ENCODE data around the gene CLEC16A.
"Not testable (repeated sequence)": the region's sequence is repeated elsewhere in the genome, so short reads cannot be mapped to it uniquely, and the experiment has no call there.

CLEC16A gene

DNA sequence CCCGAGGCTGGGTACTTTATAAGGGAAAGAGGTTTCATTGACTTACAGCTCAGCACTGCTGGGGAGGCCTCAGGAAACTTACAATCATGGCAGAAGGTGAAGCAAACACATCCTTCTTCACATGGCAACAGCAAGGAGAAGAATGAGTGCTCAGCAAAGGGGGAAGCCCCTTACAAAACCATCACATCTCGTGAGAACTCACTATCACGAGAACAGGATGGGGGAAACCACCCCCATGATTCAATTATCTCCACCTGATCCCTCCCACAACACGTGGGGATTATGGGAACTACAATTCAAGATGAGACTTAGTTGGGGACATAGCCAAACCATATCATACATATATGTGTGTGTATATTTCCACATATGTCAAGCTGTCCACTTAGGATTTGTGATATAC, 22.2 kb downstream of the CLEC16A start:
- DNase-seq: not testable (repeated sequence)

DNA sequence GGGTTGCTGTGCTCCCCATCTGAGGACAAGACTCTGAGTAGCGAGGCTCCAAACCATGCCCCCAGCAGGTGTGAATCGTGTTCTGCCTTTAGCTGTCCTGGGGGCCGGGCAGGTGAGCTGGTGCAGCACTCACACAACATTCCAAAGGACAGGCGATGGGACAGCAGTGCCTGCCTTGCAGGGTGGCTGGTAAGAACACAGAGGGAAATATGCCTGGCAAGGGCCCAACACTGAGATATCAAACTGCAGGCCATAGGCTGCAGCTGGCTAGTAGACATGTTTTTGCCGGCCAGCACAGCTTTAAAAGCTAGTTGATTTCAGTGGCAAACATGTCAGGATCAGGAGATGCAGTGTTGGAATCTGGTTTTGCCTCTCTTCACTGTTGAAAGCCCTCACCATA, 23.6 kb downstream of the CLEC16A start:
- DNase-seq: no peak

DNA sequence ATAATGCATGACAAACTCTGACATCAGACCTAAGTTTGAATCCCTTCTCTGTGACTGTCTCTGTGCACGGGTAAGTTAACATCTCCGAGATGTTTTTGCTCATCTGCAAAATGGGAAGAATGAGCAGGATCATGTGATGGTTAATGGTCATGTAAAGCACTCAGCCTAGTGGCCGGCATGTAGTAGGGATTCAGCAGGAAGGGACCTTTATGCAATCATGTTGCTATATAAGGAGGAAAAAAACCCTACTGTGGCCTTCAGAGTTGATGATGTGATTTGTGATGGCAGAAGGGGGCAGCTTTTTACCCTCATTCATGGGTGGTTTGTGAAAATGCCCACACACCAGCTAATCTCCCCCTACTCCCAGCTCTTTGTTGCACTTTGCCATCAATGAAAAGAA, 24.1 kb downstream of the CLEC16A start:
- no peak for DNase-seq

DNA sequence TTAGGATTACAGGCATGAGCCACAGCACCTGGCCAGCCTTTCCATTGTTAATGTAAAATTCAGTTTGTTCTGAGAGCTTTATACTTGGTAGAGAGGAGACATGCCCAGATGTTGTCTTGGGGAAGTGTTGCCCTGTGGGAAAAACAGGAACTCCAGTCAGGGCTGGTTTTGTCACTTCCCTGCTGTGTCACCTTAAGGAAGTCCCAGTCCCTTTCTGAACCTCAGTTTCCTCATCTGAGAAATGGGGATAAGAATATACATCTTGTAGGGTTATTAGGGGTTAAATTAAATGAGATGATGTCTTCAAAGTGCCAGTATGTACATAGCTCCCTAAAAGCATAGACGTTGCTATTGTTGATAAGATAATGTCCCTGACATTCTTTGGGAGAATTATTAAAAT, 25.3 kb downstream of the CLEC16A start:
- DNase-seq: no peak

DNA sequence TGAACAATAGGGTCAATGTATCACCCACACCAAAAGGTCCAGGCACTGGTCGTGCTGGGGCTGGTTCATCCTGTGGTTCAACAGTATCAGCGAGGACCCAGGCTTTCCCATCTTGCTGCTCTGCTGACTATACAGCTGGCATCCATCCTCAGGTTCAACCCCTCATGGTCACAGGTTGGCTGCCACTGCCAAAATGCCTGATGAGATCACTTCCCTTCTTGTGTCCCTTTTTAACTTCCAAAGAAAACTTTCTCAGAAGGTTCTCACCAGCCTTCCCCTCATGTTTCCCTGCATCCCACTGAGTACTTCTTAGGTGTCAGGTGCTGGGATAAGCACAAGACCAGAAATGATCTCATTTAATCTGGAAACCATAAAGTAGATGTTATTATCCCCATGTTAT, 25.7 kb downstream of the CLEC16A start:
- DNase-seq: no peak

DNA sequence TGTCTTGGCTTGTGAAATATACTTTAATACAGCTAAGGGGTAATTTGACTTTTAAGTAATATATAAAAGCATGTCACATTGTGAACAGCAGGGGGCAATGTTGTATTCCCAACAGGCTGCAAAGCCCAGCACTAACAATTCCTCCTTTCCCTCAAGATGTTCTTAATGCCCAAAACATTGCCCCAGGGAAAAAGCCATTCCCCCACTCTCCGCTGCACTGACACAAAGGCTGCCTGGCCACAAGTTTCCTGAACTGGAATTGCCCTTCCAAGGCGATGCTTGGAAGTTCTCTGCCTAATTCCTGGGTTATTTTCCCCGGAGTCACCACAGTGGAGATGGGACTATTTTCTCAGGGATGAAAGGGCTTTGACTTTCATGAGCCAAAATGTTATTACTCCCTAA, 27.2 kb downstream of the CLEC16A start:
- DNase-seq: no peak

DNA sequence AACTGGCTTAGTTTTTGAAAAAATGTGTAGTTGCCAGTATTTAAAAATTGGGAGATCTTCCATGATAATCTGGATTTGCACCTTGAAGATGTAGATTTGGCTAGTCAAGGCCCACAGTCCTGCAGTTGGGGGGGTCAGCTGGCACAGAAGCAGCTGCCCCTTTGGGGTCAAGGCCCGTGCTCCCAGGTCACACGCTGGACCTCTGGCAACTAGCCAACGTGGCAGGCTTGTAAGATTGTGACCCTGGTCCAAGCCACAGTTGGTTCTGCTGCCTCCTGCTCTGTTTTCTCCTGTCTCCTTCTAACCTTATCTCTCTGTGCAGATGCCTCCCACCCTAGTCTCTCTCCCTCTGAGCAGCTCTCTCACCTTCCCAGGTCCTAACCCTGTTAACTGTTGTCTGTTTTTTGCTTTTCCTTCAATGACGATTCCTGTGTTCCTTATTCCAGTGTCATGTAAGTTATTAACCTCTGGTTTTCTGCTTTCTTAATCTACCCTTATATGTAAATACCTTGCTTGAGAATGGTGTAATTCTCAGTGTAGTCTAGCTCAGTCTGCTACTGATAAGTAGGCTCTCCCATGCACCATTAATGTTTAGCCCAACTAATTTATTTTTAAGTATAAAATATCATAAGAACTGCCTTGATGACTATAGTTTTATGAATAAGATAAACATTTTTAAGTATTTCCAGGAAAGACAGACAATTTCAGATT, 27.9 kb downstream of the CLEC16A start:
- no peak for DNase-seq

DNA sequence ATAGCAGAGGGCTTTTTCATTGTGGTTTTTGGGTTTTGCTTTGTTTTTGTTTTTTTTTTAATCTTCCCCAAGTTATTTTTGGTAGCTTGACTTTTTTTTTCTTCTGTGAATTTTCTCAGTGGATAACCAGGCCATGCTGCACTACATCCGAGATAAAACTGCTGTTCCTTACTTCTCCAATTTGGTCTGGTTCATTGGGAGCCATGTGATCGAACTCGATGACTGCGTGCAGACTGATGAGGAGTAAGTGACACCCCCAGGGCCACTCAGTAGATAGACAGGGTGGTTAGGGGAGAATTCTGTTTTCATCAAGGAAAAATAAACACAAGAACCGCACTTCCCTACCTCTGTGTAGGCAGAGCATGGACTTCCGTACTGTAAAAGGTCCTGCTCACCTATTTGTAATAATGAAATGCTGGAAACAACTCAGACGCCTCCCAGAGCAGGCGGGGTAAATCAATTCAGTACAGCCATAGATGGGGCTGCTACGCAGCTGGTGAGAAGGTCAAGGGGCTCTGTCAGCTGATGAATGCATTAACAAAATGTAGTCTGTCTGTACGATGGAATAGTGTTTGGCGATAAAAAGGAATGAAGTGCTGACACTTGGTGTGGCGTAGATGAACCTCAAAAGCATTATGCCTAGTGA, 28.6 kb downstream of the CLEC16A start:
- DNase-seq: no peak

DNA sequence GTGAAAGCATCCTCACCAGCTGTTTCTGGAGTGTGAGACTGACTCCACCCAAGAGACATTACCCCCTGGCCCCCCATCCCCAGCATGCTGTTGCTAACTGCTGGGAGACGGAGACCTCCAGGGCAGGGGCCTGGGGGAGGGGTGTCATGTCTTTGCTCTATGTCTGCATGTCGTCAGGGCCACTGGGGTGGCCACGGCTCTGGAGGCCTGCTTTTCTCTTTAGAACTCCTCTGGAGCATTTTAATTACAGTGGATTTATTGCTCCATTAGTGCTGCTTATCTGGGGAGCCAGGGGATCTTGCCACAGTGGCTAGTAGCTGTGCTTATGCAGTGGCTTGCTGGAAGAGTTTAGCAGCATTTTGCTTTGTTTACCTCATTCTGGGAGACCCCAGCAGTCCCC, 32.3 kb downstream of the CLEC16A start:
- DNase-seq: no peak

DNA sequence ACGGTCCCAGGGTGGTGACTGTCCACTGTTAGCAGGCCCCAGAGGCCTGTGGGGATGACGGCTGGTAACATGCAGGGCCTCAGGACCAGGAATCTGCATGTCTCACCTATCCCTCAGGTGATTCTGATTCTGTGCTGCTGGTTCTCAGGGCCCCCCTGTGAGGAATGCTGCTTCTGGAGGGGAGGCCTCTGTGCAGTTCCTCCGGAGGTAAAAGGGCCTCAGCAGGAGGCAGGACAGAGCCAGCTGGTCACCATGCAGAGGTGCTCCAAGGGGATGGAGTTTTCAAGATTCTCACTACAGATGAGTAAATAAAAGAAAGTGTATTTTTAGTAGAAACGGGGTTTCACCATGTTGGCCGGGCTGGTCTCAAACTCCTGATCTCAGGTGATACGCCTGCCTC, 33.8 kb downstream of the CLEC16A start:
- no peak for DNase-seq

DNA sequence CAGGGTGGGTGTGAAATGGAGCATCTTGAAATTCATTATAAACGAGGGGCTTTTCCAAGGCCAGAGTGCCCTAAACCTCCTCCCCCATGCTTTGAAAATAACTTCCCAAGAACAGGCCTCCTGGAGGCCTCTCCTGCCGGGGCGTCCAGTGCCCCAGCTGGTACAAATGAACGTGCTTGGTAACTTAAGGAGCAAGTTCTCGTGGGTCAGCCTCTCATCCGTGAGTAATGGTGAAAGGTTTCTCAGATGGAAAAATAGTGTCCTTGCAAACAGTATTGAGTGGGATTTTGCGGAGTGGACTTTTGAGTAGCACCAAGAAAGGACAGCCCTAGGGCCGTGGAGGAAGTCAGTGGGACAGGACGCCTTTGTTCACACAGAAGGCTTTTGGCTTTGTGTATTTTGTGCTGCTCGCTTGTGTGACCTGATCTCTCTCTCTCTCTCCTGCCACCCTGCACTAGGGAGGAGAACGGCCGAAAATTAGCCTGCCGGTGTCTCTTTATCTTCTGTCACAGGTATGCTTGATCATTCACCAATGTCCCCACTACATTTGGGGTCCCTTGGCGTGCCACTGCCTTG, 34.6 kb downstream of the CLEC16A start:
- no peak for DNase-seq

DNA sequence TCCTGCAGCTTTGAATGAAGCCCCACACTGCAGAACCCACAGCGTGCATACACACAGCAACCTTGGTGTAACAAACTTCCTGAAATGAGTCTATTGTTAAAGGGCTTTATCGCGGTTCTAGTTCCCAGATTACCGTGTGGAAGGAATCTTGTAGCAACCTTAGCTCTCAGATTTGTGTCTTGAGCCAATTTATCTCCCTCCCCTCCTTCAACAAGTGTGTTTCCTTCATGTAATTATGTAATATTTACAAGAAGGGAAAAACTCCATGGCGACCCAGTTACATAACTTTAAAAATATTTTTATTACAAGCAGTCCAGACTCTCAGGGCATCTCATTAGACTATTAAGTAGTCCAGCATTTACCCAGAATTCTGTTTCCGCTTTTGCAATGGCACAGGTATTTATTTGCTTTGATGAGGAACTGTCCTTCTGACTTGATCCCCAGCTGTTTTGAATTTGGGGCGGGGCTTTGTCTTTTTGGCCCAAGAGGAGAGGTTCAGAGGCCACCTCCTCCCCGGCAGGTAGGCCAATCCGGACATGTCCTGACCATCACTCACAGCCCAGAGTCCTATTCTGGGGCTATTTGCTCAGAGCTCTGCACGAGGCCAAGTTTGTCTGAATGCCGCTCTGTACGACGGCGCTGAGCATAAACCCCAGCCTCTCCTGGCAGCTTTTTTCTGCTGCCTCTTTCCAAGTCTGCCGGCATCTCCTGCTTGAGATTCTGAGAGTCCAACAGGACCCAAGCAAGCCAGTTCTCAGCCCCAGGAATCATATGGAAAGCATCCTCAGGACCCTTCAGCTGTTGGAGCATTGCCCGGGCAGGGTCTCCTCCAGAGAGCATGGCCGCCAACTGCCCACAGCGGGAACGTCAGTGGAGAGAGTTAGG, 35.6 kb downstream of the CLEC16A start:
- no peak for DNase-seq

DNA sequence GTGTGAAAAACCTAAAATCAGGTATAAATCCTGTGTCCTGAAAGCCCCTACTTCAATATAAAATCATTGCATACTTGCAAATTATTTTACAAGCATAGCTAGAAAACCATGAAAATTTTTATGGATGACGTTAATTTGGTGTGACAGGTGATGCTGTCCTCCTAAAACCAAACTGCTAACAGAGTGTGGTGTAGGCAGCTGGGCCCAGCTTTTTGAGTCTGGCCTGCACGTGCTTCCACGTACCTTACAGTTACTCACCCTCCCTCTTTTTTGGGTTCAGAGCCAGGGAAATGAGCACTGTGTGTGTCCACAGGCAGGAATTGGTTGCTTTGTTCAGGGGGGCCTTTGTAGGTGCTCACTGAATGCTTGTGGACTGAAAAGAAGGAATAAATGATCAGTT, 36.4 kb downstream of the CLEC16A start:
- DNase-seq: no peak

DNA sequence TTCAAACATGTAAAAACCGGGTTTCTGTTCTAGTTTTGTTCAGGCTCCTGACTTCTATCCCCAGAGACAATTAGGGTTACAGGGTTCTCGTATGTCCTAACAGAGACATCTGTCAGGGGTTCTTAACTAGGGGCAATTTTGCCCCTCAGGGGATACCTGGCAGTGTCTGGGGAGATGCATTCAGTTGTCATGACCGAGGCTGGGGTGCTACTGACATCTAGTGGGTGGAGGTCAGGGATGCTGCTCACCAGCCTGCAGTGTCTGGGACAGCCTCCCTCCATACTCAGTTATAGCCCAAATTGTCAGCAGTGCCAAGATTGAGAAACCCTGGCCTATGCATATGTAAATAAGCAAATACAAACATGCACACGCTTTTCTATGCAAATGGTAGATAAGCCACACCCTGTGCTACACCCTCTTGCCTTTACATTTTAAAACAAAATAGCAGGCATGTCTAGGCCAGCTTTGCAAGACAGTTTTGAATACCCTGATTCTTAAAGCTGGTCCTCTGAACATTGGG, 37.4 kb downstream of the CLEC16A start:
- no peak for DNase-seq

DNA sequence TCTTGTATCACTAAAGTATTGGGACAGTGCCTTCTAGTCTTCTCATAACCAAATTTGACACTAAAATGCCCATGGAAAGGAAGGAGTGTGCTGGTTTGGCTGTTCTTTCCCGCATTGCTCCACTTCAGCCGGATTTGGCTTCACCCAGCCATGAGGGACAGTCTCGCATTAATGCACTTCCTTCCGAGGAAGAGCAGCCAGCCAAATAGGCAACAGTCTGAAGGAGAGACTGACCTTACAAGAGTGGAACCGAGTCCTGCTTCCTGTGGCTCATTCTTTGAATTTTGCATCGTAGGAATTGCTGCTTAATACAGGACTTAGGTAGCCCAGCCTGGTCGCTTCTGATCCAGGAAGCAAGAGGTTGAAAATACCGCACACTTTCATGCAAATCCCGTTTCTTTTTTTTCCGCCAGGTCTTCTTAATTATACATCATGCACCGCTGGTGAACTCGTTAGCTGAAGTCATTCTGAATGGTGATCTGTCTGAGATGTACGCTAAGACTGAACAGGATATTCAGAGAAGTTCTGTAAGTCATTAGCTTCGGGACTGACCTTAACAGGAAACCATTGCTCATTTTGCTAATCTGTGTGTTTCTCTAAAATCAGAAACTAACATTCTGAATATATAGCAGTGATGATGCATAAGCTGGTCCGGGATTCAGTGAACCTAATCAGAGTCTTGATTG, 38.2 kb downstream of the CLEC16A start:
- no peak for DNase-seq

DNA sequence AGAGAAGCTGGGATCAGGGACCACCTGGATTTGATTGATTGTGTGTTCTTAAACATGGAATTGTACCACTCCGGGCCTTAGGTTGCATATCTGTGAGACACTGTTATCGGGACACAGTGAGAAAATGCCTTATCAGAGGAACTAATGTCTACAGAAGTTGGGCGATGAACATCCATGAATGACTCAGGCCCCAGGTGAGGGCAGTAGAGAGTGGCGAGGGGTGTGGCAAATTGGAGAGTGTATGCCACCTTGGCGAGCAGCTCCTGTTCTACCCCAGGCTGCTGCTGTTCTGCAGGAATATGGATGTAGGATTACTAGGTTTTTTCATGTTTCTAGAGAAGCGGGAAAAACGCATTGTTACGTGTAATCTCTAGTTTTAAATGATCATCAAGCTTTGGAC, 38.8 kb downstream of the CLEC16A start:
- no peak for DNase-seq

DNA sequence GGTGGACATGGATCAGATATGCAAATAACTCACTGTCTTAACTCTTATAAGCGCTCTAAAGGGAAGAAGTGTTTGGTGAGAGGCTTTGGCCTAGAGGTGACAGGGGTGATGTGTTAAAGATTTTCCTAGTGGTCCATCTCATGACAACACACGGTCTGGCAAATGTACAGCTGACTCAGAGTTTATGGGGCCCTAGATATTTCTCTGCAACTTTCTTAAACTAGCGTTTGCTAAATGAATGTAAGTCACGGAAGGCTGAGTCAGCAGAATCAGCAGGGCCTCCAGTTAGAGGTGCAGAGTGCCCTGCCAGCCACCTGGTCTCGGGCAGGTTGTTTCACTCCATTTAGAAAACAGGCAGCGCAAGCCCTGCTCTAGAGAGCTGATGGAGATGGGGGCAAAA, 40.1 kb downstream of the CLEC16A start:
- DNase-seq: no peak

DNA sequence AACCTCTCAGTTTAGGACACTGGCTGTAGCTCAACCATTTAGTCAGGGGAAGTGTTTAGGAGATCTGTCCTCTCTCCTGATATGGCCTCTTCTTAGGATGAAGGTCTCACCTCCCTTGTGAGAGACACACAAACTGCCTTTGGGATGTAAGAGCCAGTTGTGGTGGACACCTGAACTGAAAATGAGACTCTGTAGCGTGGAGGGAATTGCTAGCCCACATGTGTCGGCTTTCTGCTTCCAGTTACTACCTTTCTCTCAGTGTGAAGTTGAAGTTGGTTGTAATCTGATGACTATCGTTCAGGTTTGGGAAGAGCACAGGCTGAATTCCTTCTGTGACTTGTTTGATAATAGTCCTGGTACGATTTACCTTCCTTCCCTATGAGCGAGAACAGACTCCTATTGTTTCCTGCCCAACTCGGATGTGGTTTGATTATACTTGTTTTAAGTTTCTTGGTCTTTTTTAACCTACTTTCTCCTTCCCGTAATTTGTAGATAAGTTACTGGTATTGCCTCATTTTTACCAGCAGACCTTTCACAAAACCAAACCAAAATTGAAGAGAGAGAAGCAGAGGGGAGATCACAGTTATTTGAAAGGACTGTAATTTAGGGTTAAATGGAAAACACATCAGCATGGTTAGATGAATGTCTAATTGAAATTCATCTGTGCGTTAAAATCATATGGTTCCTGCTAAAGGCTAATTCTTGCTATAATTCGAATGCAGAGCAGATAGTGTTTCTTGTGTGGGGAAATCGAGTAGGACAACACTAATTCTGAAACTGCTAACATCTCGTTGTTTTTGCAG, 43.2 kb downstream of the CLEC16A start:
- no peak for DNase-seq

DNA sequence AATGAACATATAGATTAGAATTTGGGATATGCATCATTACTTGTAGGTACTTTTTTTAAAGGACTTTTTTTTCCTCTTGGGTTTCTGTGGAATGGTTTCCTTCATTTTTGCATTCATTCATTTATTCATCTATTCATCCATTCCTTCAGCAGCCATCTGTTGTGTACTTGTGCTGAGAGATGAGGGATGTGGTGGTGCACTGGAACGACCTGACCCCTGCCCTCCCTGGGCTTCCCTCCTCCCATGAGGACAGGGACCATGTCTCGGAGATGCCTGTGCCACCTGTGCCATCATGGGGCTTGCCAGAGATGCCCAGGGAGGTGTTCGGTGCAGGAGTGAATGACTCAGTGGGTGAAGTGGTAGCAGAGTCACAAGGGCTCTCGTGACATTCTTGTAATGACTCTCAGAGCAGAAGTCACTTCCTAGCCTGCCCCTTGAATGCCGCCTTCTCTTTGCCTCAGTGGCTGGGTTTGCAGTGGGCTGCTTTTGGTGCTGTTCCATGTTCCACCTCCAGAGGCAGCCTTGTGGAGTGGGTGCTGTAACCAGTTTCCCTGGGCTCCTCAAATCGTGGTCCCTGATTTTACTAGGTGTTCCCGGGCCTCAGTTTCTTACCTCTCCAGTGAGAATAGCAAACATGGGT, 43.9 kb downstream of the CLEC16A start:
- peak; percentile 12 for DNase-seq

DNA sequence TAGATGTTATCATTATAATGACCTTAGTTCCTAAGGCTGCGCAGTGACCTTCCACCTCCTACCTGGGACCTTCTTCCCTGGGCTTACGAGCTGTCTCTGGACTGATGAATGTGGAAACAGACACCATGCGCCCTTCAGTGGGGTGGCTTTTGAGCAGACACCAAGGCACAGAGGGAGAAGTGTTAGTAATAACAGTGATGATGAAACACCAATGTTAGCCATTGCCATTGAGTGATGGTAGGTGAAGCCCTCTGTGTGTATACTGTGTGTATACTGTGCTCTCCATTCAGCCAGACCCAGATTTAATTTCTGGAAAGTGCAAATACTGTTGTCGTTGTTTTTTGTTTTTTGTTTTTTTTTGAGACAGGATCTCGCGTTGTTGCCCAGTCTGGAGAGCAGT, 44.5 kb downstream of the CLEC16A start:
- DNase-seq: no peak

DNA sequence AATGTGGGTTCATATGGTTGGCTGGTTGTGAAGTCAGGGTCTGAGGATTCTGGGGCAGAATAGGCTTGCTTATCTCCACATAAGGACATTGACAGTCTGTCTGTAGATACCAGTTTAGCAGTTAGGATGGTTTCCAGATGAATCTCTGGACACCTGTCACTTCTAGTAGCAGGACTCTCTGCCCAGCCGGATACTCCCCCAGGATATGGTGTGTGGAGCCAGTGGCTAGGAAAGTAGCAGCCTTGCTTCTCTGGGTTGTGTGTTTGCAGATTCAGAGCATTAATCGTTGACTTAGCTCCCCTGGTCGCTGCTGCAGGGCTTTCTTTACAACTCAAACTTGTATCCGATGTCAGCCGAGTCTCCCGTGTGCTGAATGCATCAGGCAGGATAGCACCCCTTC, 45.2 kb downstream of the CLEC16A start:
- DNase-seq: no peak

All from activated CD4-positive, alpha-beta T cell treated with anti-CD3 and anti-CD28 coated beads for 1 hour (primary cell).